Inflammatory macrophage treated with lipopolysaccharide for 1 hour (primary cell): Measurements from ENCODE around the gene ICAM3.
"Not testable (repeated sequence)": the region's sequence is repeated elsewhere in the genome, so short reads cannot be mapped to it uniquely, and the experiment has no call there.

Source experiments
- DNase-seq, 2 donors: peaks; one replicate each; pipeline ENCODE4 v3.0.0-alpha.2; 2020 to 2022

The ICAM3 gene, protein sequence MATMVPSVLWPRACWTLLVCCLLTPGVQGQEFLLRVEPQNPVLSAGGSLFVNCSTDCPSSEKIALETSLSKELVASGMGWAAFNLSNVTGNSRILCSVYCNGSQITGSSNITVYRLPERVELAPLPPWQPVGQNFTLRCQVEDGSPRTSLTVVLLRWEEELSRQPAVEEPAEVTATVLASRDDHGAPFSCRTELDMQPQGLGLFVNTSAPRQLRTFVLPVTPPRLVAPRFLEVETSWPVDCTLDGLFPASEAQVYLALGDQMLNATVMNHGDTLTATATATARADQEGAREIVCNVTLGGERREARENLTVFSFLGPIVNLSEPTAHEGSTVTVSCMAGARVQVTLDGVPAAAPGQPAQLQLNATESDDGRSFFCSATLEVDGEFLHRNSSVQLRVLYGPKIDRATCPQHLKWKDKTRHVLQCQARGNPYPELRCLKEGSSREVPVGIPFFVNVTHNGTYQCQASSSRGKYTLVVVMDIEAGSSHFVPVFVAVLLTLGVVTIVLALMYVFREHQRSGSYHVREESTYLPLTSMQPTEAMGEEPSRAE

GRCh38 chr19:10339380-10339960, at the start of gene ICAM3:
Gene ICAM3 (minus strand): TSS chr19:10339624. CDS start chr19:10339614, 10 bp downstream.
- DNase-seq: peak; percentile 26 to 49

GRCh38 chr19:10388957-10389356, 49.5 kb upstream of the ICAM3 start:
- DNase-seq: peak; percentile 64 to 97

- DNase-seq: no peak
These were observed 45.2 kb upstream of the ICAM3 start for GRCh38 chr19:10384580-10384979.

- DNase-seq: not testable (repeated sequence)
These were observed 43.7 kb upstream of the ICAM3 start for GRCh38 chr19:10383223-10383499.

GRCh38 chr19:10380313-10381102, 41.1 kb upstream of the ICAM3 start, which contains the start of gene TYK2:
Gene TYK2 (minus strand): TSS chr19:10380572. CDS start chr19:10378406, 2,166 bp downstream.
- DNase-seq: peak; percentile 98

- DNase-seq: peak in 1 of 2 donors; percentile 24
These were observed 40.5 kb upstream of the ICAM3 start for GRCh38 chr19:10379880-10380312.

- DNase-seq: no peak
These were observed 38.7 kb upstream of the ICAM3 start for GRCh38 chr19:10378124-10378523.

- not testable (repeated sequence) for DNase-seq
These were observed 37.8 kb upstream of the ICAM3 start for GRCh38 chr19:10377140-10377640.

GRCh38 chr19:10374931-10375330, 35.5 kb upstream of the ICAM3 start:
- peak; percentile 16 to 34 for DNase-seq

DNA sequence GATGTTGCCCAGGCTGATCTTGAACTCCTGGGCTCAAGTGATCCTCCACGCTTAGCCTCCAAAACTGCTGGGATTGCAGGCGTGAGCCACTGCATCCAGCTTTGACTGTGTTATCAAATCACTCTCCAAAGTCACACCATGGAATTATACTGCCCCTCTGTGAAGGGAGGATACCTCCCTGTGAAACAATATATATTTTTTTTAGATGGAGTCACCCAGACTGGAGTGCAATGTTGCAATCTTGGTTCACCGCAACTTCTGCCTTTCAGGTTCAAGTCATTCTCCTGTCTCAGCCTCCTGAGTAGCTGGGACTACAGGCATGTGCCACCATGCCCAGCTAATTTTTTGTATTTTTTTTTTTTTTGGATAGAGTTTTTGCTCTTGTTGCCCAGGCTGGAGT, 33.3 kb upstream of the ICAM3 start:
- DNase-seq: peak; percentile 73 to 75

GRCh38 chr19:10368101-10368803, 28.8 kb upstream of the ICAM3 start:
- DNase-seq: no peak

GRCh38 chr19:10366950-10367512, 27.6 kb upstream of the ICAM3 start:
- not testable (repeated sequence) for DNase-seq

- no peak for DNase-seq
These were observed 26.1 kb upstream of the ICAM3 start for GRCh38 chr19:10365518-10365917.

- no peak for DNase-seq
These were observed 25.2 kb upstream of the ICAM3 start for GRCh38 chr19:10364644-10365043.

- no peak for DNase-seq
These were observed 24.4 kb upstream of the ICAM3 start for GRCh38 chr19:10363789-10364281.

DNA sequence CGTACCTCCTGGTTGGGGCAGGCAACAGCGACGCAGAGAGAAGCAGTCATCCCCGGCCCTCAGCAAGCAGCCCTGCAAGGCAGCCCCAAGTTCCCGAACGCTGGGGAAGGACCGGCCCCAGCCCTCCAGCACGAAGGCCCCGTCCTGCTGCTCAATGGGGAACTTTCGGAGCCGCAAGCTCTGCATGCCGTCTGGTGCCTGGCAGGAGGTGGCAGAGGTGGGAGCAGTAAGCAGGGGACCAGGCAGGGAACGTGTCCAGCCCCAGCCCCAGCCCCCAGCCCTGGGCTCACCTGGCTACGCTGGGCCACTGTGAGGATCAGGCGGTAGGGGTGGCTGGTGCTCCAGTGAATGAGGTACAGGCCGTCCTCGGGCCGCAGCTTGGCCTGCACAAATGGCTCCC, 22.8 kb upstream of the ICAM3 start:
- DNase-seq: no peak

GRCh38 chr19:10361569-10362011, 22.2 kb upstream of the ICAM3 start:
- no peak for DNase-seq

- no peak for DNase-seq
These were observed 17.0 kb upstream of the ICAM3 start for GRCh38 chr19:10356431-10356830.

DNA sequence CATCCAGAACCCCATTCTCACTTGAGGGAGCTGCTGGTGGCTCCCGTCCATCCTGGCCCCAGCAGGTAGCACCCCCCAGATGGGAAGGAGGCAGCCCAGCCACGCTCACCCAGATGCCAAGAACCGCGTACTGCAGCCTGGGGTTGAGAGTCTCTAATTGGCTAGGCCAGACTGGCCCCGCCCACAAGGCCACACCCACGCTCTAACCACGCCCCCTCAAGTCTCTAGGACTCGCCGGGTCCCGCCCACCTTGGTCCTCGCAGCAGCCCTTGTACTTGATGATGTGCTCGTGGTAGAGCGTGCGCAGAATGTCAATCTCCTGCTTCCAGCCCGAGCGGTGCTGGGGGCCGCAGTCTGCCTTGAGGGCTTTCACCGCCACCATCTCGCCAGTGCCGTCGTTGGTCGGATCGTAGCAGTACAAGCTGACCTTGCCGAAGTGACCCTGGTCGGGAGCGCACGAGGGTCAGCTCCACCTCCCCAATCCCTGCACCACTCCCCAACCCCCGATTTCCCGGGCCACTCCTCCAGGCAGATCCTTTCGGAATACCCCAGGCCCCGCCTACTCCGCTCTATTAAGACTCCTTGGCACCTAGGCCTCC, 14.5 kb upstream of the ICAM3 start:
- peak in 1 of 2 donors; percentile 32 for DNase-seq

GRCh38 chr19:10352764-10353671, 13.6 kb upstream of the ICAM3 start:
- no peak for DNase-seq
